NB4 (cell line): Measurements from ENCODE around the gene GADD45G.
A peak's percentile ranks its signal among the peaks of the same experiment; 100 is the strongest.

ENCODE experiments used
- DNase-seq: peaks from one replicate; pipeline ENCODE4 v3.0.0; 2010; ENCODE audit warnings: low read depth
- H3K4me3 ChIP-seq: one replicate; pipeline ENCODE4 v1.5.1; 2011; ENCODE audit warnings: mild to moderate bottlenecking, low read depth, low read length, moderate library complexity
- CTCF ChIP-seq: IDR thresholded peaks from one replicate; pipeline ENCODE4 v1.5.1; 2012; ENCODE audit warnings: low read depth, low read length
- MAX ChIP-seq: IDR thresholded peaks from 2 replicates; pipeline ENCODE4 v1.6.1; 2011; ENCODE audit warnings: low read depth, low read length
- MYC ChIP-seq: IDR thresholded peaks from 2 replicates; pipeline ENCODE4 v1.6.1; 2011; ENCODE audit warnings: low read depth, low read length
- POLR2A ChIP-seq: IDR thresholded peaks from 2 replicates; pipeline ENCODE4 v1.6.1; 2011; ENCODE audit warnings: mild to moderate bottlenecking; ENCODE audit not compliant: insufficient read length; ENCODE audit errors: extremely low read depth

GADD45G gene

GRCh38 chr9:89649039-89649691 is 44.4 kb downstream of the GADD45G start:
- no peak overlapping the region for H3K4me3 ChIP-seq
- TF ChIP-seq MYC (no peak), MAX (no peak), CTCF (no peak), POLR2A (no peak)
- no peak for DNase-seq

GRCh38 chr9:89654025-89654662 is 49.3 kb downstream of the GADD45G start:
- DNase-seq: no peak
- H3K4me3 ChIP-seq: no peak overlapping the region
- no peak for TF ChIP-seq POLR2A

- DNase-seq: peak; percentile 22
- no peak overlapping the region for H3K4me3 ChIP-seq
- TF ChIP-seq POLR2A: no peak
Measured at GRCh38 chr9:89655056-89655989, 50.5 kb downstream of the GADD45G start.
